ENCODE data around the gene ZNF341. TPM values are rescaled to one million over a fixed set of nuclear protein-coding genes. Genes with fewer than 3 reads are reported as not detected.

Gene ZNF341
- total and polyA plus RNA-seq, 9 of the 15 experiments (the other 6 are each of a cell fraction or from before 2014, with no cell fraction given) = 0.08 to 2.6 (median 1.0) TPM

- Histone ChIP-seq H3K9me1 (ENCODE audit: control insufficient read depth, insufficient read depth, low read length) (no peaks in the 10 kb centered on the region), H3K9ac (ENCODE audit: insufficient read depth in 1 of 2, low read depth in 2 of 2, low read length in 2 of 2) (peak overlapping the region in 1 of 2 experiments; percentile 31; a peak in 1 of 4 replicates), H3K4me1 (replicated peaks in 1 of 2; ENCODE audit: control insufficient read depth in 2 of 2, insufficient read depth in 2 of 2, low read length in 2 of 2) (peaks cover 0 to 3% of the 10 kb centered on the region in 2 experiments; a peak in 3 of 5 replicates), H3K79me2 (ENCODE audit: control insufficient read depth, insufficient read depth, low read length) (peaks cover 67% of the 10 kb centered on the region; the same call in 2 of the 3 replicates), H3K4me2 (ENCODE audit: insufficient read depth, low read length) (no peak overlapping the region), H2AFZ (ENCODE audit: low read depth, low read length) (no peak overlapping the region), H3K4me3 (no peak overlapping the region), H4K20me1 (replicated peaks; ENCODE audit: control insufficient read depth, insufficient read depth, low read length) (peaks cover 12% of the 10 kb centered on the region), H3K27me3 (ENCODE audit: control insufficient read depth in 2 of 2, insufficient read depth in 2 of 2, low read length in 2 of 2) (no peaks in the 10 kb centered on the region), H3K9me3 (replicated peaks; ENCODE audit: control insufficient read depth, insufficient read depth, low read depth, low read length) (no peaks in the 10 kb centered on the region), H3K27ac (ENCODE audit: extremely low read depth, low read depth, low read length) (no peak overlapping the region), H3K36me3 (ENCODE audit: control insufficient read depth, insufficient read depth, low read length) (no peaks in the 10 kb centered on the region)
- CTCF ChIA-PET (ENCODE audit: low intra/inter-chr PET ratio) = no interaction called here
- WGBS (ENCODE audit: insufficient coverage, low coverage, missing lambda C conversion rate) = 86% methylated on average over 4 of the region's 5 CpGs
- no peak for DNase-seq (ENCODE audit: extremely low read depth in 1 of 4, low spot score in 3 of 4)
- TF ChIP-seq, protein P1, sequence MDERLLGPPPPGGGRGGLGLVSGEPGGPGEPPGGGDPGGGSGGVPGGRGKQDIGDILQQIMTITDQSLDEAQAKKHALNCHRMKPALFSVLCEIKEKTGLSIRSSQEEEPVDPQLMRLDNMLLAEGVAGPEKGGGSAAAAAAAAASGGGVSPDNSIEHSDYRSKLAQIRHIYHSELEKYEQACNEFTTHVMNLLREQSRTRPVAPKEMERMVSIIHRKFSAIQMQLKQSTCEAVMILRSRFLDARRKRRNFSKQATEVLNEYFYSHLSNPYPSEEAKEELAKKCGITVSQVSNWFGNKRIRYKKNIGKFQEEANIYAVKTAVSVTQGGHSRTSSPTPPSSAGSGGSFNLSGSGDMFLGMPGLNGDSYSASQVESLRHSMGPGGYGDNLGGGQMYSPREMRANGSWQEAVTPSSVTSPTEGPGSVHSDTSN (CRISPR knock-in tag; IDR thresholded peaks at IDR 0.05; ENCODE audit: low read depth) = no peak
- TF ChIP-seq, protein P1 (tag; conservative IDR thresholded peaks at IDR 0.05; ENCODE audit: low read depth) = no peak
- TF ChIP-seq HBP1 (CRISPR knock-in tag; IDR thresholded peaks at IDR 0.05) (no peak), JUN (IDR thresholded peaks at IDR 0.05; ENCODE audit: borderline replicate concordance, low read depth, low read length) (no peak), JUN (CRISPR knock-in tag; IDR thresholded peaks at IDR 0.05; ENCODE audit: borderline replicate concordance) (no peak), RB1 (IDR thresholded peaks at IDR 0.05; ENCODE audit: low read depth) (no peak), ZNF79 (CRISPR knock-in tag; IDR thresholded peaks at IDR 0.05; ENCODE audit: low read depth) (no peak), PHF20 (IDR thresholded peaks at IDR 0.05; ENCODE audit: partially characterized antibody) (no peak), NELFE (IDR thresholded peaks at IDR 0.05; ENCODE audit: insufficient read depth, insufficient read length) (no peak)
- TF ChIP-seq, protein P2, sequence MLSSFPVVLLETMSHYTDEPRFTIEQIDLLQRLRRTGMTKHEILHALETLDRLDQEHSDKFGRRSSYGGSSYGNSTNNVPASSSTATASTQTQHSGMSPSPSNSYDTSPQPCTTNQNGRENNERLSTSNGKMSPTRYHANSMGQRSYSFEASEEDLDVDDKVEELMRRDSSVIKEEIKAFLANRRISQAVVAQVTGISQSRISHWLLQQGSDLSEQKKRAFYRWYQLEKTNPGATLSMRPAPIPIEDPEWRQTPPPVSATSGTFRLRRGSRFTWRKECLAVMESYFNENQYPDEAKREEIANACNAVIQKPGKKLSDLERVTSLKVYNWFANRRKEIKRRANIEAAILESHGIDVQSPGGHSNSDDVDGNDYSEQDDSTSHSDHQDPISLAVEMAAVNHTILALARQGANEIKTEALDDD (IDR thresholded peaks at IDR 0.05) = no peak
- ATAC-seq = no peak
- no peak for FAIRE-seq
- no TSS peak for BruUV-seq (replicated peaks)
- in situ Hi-C loops (cut with MboI) = no loop called here
- intact Hi-C loops (cut with micrococcal nuclease) = no loop called here
- POLR2A ChIA-PET = no interaction called here
Observed at GRCh38 chr20:33822423-33822822, 90.6 kb downstream of the ZNF341 start.

All from K562 (cell line).